ENCODE measurements around the gene SMLR1.

SMLR1 gene

DNA sequence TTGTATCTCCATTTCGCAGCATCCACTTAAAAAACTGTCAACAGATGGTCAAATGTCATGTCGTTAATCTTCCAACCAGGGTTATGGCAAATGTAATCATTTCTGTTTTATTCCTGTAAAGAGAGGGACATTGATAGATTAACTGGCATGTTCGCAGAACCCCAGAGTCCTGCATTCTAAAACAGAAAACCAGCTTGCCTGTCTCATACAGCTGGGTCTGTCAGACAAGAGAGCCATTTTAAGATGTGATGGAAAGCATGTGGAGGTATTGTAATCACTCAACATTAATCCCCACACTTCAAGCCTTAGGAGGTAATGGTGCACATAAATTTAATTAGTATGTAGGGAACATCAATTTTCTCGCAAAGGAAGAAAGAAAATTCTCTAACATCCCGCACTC, 4.4 kb downstream of the SMLR1 start:
- no peaks in the 10 kb centered on the region for H4K20me1 ChIP-seq (ENCODE audit: insufficient read depth, low read length, poor library complexity, severe bottlenecking)
- H3K9me3 ChIP-seq (ENCODE audit: insufficient read depth, low read depth, low read length), result no peaks in the 10 kb centered on the region
- H3K4me1 ChIP-seq (ENCODE audit: insufficient read depth, low read length, poor library complexity, severe bottlenecking), result no peaks in the 10 kb centered on the region
- no peak overlapping the region for H3K4me3 ChIP-seq (ENCODE audit: low read length, poor library complexity, severe bottlenecking)
- H2AFZ ChIP-seq (ENCODE audit: low read length), result no peak overlapping the region
- H3F3A ChIP-seq (ENCODE audit: low read depth), result no peaks in the 10 kb centered on the region
- no peak overlapping the region for H3K9ac ChIP-seq (ENCODE audit: low read depth, low read length, poor library complexity, severe bottlenecking)
- no peaks in the 10 kb centered on the region for H3K36me3 ChIP-seq (ENCODE audit: insufficient read depth, low read length)
- H3K4me2 ChIP-seq (ENCODE audit: low read depth, low read length, poor library complexity, severe bottlenecking), result no peak overlapping the region
- no peaks in the 10 kb centered on the region for H3K27me3 ChIP-seq (ENCODE audit: insufficient read depth, low read length, poor library complexity, severe bottlenecking)
- no peaks in the 10 kb centered on the region for H3K79me2 ChIP-seq (ENCODE audit: insufficient read depth, low read length)
- TF ChIP-seq EZH2phosphoT487 (IDR thresholded peaks at IDR 0.05; ENCODE audit: borderline replicate concordance) (no peak), CTCF (conservative IDR thresholded peaks at IDR 0.05; ENCODE audit: low read length) (no peak)
- H3K9me2 ChIP-seq (replicated peaks; ENCODE audit: low read depth, low read length), result no peaks in the 10 kb centered on the region

- H3F3A ChIP-seq (ENCODE audit: low read depth), result no peaks in the 10 kb centered on the region
- peaks cover 4% of the 10 kb centered on the region; the same call in 1 of the 2 replicates for H3K36me3 ChIP-seq (ENCODE audit: insufficient read depth, low read length)
- H3K9me2 ChIP-seq (replicated peaks; ENCODE audit: low read depth, low read length), result no peaks in the 10 kb centered on the region
- no peak overlapping the region for H3K4me2 ChIP-seq (ENCODE audit: low read depth, low read length, poor library complexity, severe bottlenecking)
- H4K20me1 ChIP-seq (ENCODE audit: insufficient read depth, low read length, poor library complexity, severe bottlenecking), result no peaks in the 10 kb centered on the region
- H3K9ac ChIP-seq (ENCODE audit: low read depth, low read length, poor library complexity, severe bottlenecking), result no peak overlapping the region
- no peak overlapping the region for H3K4me3 ChIP-seq (ENCODE audit: low read length, poor library complexity, severe bottlenecking)
- H3K27me3 ChIP-seq (ENCODE audit: insufficient read depth, low read length, poor library complexity, severe bottlenecking), result no peaks in the 10 kb centered on the region
- H3K9me3 ChIP-seq (ENCODE audit: insufficient read depth, low read depth, low read length), result no peaks in the 10 kb centered on the region
- no peaks in the 10 kb centered on the region for H3K4me1 ChIP-seq (ENCODE audit: insufficient read depth, low read length, poor library complexity, severe bottlenecking)
- H3K79me2 ChIP-seq (ENCODE audit: insufficient read depth, low read length), result no peaks in the 10 kb centered on the region
- no peak for TF ChIP-seq CTCF (conservative IDR thresholded peaks at IDR 0.05; ENCODE audit: low read length)
- no peak for TF ChIP-seq EZH2phosphoT487 (IDR thresholded peaks at IDR 0.05; ENCODE audit: borderline replicate concordance)
- no peak overlapping the region for H2AFZ ChIP-seq (ENCODE audit: low read length)
Measured at GRCh38 chr6:130833569-130833968, 6.4 kb downstream of the SMLR1 start.

- no peak overlapping the region for H3K4me3 ChIP-seq (ENCODE audit: low read length, poor library complexity, severe bottlenecking)
- no peaks in the 10 kb centered on the region for H3K27me3 ChIP-seq (ENCODE audit: insufficient read depth, low read length, poor library complexity, severe bottlenecking)
- H3K79me2 ChIP-seq (ENCODE audit: insufficient read depth, low read length), result no peaks in the 10 kb centered on the region
- H3K9me2 ChIP-seq (replicated peaks; ENCODE audit: low read depth, low read length), result no peaks in the 10 kb centered on the region
- H3K36me3 ChIP-seq (ENCODE audit: insufficient read depth, low read length), result peaks cover 14% of the 10 kb centered on the region; the same call in 1 of the 2 replicates
- no peaks in the 10 kb centered on the region for H4K20me1 ChIP-seq (ENCODE audit: insufficient read depth, low read length, poor library complexity, severe bottlenecking)
- no peak overlapping the region for H3K9ac ChIP-seq (ENCODE audit: low read depth, low read length, poor library complexity, severe bottlenecking)
- no peak overlapping the region for H3K4me2 ChIP-seq (ENCODE audit: low read depth, low read length, poor library complexity, severe bottlenecking)
- H3K4me1 ChIP-seq (ENCODE audit: insufficient read depth, low read length, poor library complexity, severe bottlenecking), result no peaks in the 10 kb centered on the region
- H3F3A ChIP-seq (ENCODE audit: low read depth), result no peaks in the 10 kb centered on the region
- TF ChIP-seq CTCF (conservative IDR thresholded peaks at IDR 0.05; ENCODE audit: low read length), result no peak
- no peak for TF ChIP-seq EZH2phosphoT487 (IDR thresholded peaks at IDR 0.05; ENCODE audit: borderline replicate concordance)
- H2AFZ ChIP-seq (ENCODE audit: low read length), result no peak overlapping the region
- H3K9me3 ChIP-seq (ENCODE audit: insufficient read depth, low read depth, low read length), result no peaks in the 10 kb centered on the region
Measured at GRCh38 chr6:130834482-130835251, 7.5 kb downstream of the SMLR1 start.
